HG03039 (cell line): ENCODE data around the gene RAB31.

ENCODE experiments used
- ATAC-seq: cut with Tn5 transposase; IDR thresholded peaks from one replicate; pipeline ENCODE4 v1.9.1; 2021; ENCODE audit warnings: mild to moderate bottlenecking, moderate library complexity; ENCODE audit not compliant: unreplicated experiment

The RAB31 gene

DNA sequence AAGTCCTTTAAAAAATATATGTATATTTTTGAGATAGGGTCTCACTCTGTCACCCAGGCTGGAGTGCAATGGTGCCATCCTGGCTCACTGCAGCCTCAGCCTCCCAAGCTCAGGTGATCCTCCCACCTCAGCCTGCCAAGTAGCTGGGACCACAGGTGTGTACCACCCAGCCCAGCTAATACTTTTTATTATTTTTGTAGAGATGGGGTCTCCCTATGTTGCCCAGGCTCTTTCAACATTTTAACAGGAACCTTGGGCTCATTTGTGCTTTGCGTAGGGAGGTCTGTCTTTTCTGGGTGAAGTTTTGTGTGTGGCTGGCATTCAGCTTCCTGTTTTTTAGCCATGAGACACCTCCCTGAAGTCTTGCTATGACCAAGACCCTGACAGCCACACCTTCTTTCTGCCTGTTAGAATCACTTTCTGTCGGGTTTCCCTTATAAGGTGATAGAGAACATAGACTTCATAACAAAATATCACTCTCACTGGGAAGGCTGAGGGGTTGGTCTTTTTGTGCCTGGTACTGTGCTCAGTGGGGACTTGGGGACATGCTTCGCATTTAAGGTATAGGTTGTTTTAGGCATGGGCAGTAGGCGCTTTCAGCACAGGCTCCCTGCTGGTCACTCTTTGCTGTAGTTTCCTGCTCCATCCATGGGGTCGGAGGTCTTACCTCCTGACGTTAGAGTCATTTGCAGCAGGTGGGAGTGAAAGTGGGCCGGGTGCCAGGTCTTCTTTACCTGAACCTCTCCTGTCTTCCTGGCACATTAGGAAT is 3.4 kb downstream of the RAB31 start:
- peak; percentile 51 for ATAC-seq

DNA sequence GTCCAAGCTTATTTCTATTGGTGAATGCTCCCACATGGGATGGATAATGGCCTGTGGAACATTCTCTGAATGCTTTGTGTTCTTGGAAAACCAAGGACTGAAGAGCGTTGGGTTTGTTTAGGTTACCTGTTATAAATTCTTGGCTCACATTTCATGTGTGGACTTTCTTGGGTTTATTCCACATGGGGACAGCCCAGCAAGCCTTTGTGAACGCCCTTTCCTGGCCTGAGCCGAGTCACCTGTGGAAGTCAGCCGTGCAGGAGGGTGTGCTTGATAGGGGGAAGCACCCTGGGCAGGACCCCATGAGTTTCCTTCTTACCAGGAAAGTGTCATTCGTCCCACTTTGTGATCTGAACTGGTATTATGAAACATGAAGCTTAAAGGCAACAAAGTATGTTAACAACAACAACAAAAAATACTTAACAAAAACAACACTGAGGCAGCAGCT is 4.1 kb downstream of the RAB31 start:
- ATAC-seq: no peak

DNA sequence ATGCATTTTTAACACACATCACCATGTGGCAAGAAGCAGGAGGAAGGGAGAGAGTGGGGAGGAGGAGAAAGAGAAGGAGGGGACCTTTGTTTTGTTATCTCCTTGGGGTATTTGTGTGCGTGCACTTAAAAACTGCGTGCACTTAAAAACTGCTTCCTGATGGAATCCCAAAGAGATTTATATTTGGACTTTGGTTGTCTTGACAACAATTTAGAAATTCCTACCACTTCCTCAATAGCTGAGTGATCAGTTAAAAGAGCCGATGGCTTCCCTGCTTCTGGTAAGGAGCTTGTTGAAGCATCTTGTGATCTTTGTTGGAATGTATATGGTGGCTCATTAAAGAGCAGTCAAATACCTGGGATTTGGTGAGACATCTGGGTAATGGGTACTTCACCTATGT is 4.5 kb downstream of the RAB31 start:
- ATAC-seq: no peak

DNA sequence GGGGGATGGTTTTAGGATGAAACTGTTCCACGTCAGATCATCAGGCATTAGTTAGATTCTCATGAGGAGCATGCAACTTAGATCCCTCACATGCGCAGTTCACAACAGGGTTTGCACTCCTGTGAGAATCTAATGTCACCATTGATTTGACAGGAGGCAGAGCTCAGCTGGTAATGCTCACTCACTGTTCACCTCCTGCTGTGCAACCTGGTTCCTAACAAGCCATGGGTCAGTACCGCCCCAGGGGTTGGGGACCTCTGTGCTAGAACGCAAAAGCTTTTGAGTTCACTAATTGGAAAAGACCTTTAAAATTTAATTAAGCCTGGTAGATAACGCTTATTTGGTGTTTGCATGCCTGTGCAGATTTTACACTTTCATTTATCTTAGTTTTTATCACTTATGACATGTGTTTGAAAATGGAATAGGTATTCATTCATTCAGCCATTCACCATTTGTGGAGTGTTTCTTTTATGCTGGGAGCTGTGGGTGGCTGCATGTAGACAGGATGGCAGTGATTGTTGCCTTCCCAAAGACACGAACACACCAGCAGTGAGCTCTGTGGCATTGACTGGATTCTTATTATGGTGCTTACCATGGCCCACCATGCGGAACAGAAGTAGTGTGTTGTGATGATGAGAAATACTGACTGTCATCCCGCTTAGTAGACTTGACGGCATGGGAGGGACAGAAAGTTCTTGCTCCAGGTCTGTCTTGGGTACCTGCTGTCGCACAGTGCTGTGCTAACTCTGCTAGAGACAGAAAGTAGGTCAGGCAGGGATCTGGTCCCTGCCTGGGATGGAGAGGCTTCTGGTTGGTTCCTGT is 6.4 kb downstream of the RAB31 start:
- no peak for ATAC-seq

DNA sequence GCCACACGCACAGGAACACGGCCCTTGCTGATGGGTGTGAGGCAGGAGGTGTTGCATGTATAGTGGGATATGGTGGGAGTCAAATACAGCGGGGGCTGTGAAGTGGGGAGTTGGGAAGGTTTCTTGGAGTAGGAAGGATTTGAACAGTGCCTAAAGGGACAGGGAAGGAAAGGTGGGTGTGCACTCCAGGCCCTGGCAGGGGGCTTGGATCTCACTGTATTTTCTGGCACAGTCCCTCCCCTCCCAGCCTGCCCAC is 6.9 kb downstream of the RAB31 start:
- no peak for ATAC-seq

DNA sequence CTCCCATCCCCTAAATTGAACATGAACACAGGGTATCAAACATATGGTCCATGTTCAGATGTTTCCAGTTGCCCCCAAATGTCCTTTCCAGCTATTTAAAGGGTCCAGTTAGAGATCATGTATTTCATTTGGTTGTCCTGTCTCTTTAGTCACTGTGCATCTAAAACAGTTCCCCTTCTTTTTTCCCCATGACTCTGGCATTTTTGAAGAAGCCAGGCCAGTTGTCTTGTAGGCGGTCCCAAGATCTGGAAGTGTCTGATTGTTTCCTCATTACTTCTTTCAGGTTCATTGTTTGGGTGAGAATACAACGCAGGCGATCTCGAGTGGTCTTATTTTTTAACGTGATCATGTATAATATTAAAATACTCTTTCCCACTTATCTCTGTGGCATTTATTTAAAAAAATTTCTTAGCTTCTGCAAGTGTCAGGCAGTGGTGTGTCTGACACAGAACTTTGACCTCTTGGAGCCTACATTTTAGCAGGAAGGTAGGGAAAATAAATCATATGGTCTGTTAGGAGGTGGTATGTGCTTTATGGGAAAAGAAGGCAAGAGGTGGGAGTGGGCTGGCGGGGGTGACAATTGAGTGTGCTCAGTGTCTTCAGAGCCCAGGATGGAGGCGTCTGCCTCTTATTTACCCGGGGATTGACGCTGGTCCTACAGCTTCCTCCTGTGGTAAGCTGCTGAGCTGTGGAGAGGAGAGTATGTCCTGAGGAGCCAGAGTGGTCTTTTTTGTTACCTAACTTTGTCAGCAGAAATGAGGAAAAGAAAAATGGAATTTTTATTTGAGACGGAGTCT is 8.1 kb downstream of the RAB31 start:
- no peak for ATAC-seq

DNA sequence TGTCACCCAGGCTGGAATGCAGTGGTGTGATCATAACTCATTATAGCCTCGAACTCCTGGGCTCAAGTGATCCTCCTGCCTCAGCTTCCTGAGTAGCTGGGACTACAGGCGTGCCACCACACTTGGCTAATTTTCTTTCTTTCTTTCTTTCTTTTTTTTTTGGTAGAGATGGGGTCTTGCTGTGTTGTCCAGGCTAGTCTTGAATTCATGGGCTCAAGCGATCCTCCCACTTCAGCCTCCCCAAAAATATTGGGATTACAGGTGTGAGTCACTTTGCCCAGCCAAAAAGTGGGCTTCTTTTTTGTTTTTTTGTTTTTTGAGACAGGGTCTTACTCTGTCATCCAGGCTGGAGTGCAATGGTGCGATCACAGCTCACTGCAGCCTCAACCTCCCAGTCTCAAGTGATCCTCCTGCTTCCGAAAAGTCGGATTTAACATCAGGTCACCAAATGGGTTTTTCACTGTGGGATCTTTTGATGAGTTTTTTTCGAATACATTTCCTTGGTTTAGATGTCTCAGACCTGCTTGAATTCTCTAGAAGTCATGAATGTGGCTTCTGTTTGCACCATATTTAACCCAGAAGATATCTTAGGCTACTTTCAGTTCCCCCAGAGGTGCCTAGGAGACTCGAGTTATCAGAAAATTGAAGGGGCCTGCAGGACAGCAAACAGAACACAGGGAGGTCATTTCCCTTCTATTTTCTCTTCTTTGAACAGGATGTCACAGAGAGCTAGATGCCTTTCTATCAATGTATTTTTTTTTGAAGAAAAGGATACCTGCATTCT is 8.9 kb downstream of the RAB31 start:
- no peak for ATAC-seq

DNA sequence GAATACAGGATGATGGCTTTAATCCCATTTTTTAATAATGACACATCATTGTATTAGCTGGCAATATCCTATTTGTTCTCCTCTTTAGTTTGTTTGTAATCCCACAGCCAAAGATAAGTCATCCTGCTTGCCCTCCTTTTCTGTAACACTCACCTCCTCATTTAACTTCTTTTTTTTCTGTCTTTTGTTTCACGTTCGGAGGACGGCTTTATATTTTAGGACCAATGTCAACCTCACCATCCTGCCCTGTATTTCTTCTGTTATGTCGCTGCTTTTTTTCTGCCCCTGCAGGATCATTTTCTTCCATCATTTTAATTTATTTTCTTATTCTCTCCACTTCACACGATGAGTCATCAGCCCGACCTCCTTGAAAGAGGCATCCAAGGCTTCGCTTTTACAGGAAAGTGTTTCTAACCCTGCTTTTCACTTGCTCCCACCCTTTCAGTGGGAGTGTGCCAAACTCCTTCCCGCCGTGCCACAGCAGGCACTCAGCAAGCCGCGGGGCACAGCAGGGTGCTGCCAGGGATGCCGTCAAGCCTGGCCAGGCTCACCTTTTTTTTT is 11.4 kb downstream of the RAB31 start:
- no peak for ATAC-seq

DNA sequence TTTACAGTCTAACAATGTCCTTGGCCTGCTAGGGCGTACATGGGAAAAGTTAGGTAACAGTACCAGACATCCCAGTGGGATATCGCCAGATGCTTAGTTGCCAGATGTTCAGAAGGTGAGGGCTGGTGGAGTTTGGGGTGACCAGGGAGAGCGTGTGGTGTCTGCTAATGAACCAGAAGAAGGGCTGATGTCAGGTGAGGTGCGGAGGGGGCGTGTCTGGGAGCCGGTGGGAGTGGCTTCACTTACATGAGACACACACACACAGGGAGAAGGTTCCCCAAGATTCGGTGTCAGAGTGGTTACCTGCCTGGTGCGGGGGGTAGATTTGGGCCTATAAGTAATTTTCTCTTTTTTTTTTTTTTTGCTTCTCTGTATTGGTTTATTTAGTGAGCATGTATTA is 12.2 kb downstream of the RAB31 start:
- no peak for ATAC-seq

DNA sequence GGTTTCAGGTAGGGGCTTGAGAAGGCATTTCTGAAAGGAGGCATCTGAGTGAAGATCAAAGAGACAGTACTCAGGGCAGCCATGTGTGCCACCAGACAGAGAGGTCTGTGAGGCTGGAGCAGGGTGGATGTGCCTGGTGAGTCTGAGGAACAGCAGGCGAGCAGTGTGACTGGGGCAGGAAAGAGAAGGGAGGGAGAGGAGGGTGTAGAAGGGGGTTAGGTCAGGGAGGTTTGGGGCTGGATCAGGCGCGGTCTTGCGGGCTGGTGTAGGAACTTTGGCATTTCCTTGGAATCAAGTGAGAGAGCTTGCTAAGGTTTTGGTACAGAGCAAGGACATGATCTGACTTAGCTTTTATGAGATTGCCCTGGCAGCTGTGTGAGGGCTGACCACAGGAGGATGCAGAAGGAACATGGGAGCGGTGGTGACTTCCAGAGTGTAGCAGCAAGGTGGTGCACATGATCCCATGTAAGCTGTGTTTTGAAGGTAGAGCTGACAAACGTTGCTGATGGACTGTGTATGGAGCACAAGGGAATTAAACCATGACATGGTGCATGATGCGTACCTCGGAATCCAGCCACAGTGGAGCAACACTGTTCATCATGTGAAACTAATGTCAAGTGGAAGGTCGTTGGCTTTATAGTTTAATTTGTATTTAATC is 13.9 kb downstream of the RAB31 start:
- no peak for ATAC-seq

DNA sequence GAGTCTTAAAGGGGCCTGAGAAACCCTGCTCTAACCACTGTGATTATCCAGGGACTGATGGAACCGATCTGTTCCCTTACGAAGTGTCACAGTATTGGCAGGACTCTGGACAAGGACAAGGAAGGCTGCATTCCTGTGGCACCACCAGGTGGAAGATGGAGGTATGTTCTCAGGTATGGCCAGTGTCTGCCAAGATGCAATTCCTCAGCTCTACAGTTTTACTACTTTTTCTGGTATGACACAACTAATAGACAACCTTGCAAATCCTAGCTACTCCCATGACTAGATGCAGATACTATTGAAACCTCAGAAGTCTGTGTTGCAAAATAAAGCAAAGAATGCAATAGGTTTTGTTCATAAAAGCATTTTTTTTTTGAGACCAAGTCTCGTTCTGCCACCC is 14.6 kb downstream of the RAB31 start:
- no peak for ATAC-seq

DNA sequence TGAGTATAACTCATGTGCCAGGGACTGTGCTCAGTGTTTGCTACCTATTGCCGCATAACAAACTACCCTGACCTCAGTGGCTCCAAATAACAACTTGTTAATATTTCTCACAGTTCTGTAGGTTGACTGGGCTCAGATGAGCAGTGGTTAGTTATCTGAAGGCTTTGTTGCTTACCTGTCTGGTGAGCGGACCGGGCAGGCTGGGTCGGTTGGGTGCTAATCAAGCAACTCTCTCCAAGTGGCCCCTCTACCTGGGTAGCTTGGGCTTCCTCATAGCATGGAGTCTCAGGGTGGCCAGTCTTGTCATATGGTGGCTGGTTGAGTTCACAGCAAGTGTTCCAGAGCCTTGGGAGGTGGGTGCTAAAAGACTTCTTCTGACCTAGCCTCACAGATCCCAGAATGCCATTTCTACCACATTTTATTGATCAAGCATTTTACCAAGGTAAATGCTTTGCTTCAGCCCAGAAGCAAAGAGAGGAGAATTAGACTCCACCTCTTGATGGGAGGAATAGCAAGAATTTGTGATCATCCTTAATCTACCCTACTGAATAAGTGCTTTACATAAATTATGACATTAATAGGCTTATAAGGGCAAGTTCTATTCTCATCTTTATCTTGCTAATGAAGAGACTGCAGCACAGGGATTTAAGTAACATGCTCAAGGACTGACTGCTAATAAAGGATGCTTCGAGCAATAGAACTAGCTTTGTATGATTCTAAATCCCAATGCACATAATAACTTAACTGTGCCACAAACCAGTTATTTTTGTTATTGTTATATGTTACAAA is 16.9 kb downstream of the RAB31 start:
- ATAC-seq: no peak

DNA sequence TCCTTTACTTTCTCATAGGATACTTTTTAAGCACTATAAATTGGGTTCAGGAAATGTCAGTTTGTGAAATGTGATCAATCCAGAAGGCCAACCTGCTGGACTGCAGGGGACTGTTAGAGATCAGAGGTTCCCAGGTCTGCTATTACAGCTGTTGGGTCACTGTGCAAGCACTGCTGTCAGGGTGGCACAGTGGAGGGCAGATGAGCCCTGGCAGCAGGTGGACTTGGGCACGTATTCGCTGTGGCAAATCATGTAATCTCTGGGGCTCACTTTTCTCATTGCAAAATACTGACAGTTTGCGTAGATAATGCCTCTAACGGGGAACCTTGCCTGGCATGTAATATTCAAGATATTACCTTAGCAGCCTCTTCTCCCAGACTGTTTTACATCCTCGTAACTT is 18.1 kb downstream of the RAB31 start:
- no peak for ATAC-seq

DNA sequence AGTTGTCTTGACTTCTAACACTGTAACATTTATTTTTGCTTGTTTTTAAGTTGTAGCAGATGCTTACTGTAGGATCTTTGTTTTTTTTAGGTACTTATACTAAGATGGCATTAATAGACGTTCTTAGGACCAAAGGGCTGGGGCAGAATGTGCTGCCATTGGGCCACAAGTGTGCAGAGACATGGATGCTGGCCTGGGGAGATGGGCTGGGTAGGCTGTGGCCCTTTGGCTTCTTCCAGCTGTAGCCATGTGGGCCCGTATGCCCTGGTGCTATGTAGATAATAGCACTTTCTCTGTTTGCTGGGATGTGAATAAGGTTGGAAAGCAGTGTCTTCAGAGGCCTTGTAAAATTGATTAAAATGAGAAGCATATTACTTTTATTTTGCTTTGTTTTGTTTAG is 18.8 kb downstream of the RAB31 start:
- ATAC-seq: no peak

DNA sequence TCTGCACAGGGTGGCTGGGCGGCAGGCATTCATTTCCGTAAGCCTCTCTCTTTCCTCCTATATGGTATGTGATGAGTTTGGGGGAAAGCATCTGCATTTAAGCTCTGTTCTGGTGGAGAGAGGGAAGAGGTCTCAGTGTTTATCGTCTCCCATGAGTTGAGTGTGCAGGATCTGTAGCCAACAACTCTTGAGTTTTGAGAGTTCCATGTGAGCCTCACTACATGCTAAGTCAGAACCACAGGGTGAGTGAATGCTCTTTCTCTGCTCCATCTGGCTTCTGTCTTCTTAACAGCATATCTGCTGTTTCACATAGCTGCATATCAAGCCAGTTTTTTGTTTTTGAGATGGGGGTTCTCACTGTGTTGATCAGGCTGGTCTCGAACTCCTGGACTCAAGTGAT is 22.7 kb downstream of the RAB31 start:
- no peak for ATAC-seq

DNA sequence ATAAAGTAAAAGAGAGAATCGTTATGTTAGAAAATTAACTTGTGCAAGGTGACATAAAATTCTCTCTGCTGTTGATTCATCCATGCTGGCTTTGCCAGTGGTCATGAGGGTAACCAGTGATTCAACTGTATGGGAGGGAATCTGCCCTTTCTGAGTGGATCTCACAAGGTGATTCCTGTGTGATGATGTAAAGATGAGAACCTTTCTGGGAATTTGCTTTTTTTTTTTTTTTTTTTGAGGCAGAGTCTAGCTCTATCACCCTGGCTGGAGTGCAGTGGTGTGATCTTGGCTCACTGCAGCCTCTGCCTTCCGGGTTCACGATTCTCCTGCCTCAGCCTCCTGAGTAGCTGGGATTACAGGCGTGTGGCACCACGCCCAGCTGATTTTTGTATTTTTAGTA is 23.3 kb downstream of the RAB31 start:
- ATAC-seq: no peak

DNA sequence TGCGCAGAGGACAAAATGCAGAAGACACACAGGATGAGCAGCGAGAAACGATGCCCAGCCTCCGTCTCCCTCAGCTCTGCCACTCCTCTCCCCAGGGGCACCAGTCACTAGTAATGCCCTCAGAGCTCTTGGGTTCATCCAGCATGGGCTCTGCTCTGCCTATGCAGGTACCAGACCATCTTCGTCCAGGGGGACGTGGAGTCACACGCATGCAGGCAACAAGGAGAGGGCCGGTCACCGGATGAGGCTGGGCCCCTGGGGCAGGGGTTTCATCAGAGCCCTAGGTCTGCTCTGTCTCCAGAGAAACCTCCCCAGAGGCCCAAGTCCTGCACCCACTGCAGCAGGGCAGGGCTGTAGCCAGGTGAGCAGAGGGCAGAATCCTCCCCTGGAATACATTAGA is 23.9 kb downstream of the RAB31 start:
- ATAC-seq: no peak

DNA sequence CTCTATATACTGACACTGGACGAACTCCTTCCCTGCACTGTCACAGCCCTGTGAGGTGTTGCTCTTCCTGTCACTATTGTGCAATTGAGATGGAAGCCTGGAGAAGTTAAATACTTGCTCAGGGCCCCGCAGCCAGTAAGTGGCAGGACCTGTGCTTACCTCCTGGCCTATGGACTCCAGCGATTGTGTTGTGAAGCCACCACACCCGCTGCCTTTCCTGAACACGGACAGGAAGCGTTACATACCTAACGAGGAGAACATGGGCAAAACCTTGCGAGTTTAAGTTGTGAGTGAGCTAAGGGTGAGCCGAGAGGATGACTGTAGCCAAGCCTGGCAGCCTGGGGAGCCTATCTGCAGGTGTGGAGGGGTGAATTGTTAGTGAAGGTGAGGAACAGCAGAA is 26.1 kb downstream of the RAB31 start:
- no peak for ATAC-seq

DNA sequence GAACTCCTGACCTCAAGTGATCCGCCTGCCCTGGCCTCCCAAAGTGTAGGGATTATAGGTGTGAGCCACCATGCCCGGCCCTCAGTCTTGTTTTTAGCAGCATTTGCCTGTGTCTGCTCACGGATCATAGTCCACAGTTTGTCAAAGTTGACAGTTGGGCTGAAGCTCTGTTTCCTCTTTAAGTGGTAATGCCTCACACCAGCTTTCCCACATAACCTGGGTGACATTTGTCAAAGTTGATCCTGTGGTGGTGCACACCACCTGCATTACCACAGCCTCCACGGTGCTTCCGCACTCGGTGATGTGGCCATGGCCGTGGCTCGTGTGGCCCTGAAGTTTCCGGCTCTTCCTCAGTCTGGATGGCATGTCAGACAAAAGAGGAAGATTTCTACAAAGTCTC is 27.1 kb downstream of the RAB31 start:
- no peak for ATAC-seq
